Liver (tissue), 9 donors: ENCODE measurements around the gene EVC. TPM values are rescaled to one million over a fixed set of nuclear protein-coding genes. Genes with fewer than 3 reads are reported as not detected.

Experiments used
- DNase-seq: peaks from one replicate; pipeline ENCODE4 v3.0.0-alpha.2; 2017; ENCODE audit warnings: low spot score
- H3K27ac ChIP-seq, 2 donors: one replicate each; pipeline ENCODE4 v1.7.0; 2013; ENCODE audit warnings: inconsistent platforms in 2 of 2, low read length in 2 of 2, control low read depth in 1 of 2, low read depth in 1 of 2, mild to moderate bottlenecking in 1 of 2
- H3K27me3 ChIP-seq, 4 donors: one replicate each; pipeline versions ENCODE4 v1.6.1 to v1.7.0; 2013; ENCODE audit warnings: low read length in 3 of 4, inconsistent platforms in 1 of 4, mild to moderate bottlenecking in 1 of 4, moderate library complexity in 1 of 4; ENCODE audit not compliant: control insufficient read depth in 4 of 4, insufficient read depth in 4 of 4
- H3K36me3 ChIP-seq, 4 donors: one replicate each; pipeline versions ENCODE4 v1.6.1 to v1.7.0; 2013; ENCODE audit warnings: low read length in 3 of 4, mild to moderate bottlenecking in 3 of 4, low read depth in 1 of 4, moderate library complexity in 1 of 4; ENCODE audit not compliant: control insufficient read depth in 4 of 4, insufficient read depth in 3 of 4
- H3K4me1 ChIP-seq, 4 donors: one replicate each; pipeline versions ENCODE4 v1.6.1 to v1.7.0; 2013; ENCODE audit warnings: low read length in 3 of 4, mild to moderate bottlenecking in 3 of 4, moderate library complexity in 1 of 4; ENCODE audit not compliant: control insufficient read depth in 4 of 4, insufficient read depth in 4 of 4
- H3K4me3 ChIP-seq, 3 donors: one replicate each; pipeline versions ENCODE4 v1.6.1 to v1.7.0; 2013; ENCODE audit warnings: low read length in 3 of 3, control low read depth in 1 of 3, low read depth in 1 of 3, mild to moderate bottlenecking in 1 of 3
- H3K9ac ChIP-seq, 2 donors: one replicate each; pipeline ENCODE4 v1.7.0; 2013; ENCODE audit warnings: low read length in 2 of 2, mild to moderate bottlenecking in 2 of 2, moderate library complexity in 2 of 2, control low read depth in 1 of 2, low read depth in 1 of 2
- H3K9me3 ChIP-seq, 4 donors: one replicate each; pipeline versions ENCODE4 v1.6.1 to v1.7.0; 2013; ENCODE audit warnings: low read length in 3 of 4; ENCODE audit not compliant: control insufficient read depth in 4 of 4
- EGR1 ChIP-seq, 2 donors: IDR thresholded peaks; 2 replicates each; pipeline ENCODE4 v1.6.1; 2016 to 2018; ENCODE audit warnings: antibody characterized with exemption in 2 of 2, low read depth in 2 of 2
- FOXA1 ChIP-seq: IDR thresholded peaks from 2 replicates; pipeline ENCODE4 v1.6.1; 2016; ENCODE audit warnings: antibody characterized with exemption
- FOXA2 ChIP-seq: IDR thresholded peaks from 2 replicates; pipeline ENCODE4 v1.6.1; 2016; ENCODE audit warnings: antibody characterized with exemption
- GABPA ChIP-seq, 2 donors: IDR thresholded peaks in 1 of 2; conservative IDR thresholded peaks in 1 of 2; 2 replicates each; pipeline ENCODE4 v1.6.1; 2016; ENCODE audit warnings: antibody characterized with exemption in 2 of 2, mild to moderate bottlenecking in 1 of 2, moderate library complexity in 1 of 2
- HNF4A ChIP-seq, 2 donors: conservative IDR thresholded peaks; 2 replicates each; pipeline ENCODE4 v1.6.1; 2016; ENCODE audit warnings: antibody characterized with exemption in 2 of 2, mild to moderate bottlenecking in 2 of 2
- JUND ChIP-seq, 2 donors: IDR thresholded peaks; 2 replicates each; pipeline ENCODE4 v1.6.1; 2016; ENCODE audit warnings: antibody characterized with exemption in 2 of 2
- NR2F2 ChIP-seq: IDR thresholded peaks from 2 replicates; pipeline ENCODE4 v1.6.1; 2016; ENCODE audit warnings: antibody characterized with exemption
- RAD21 ChIP-seq, 2 donors: IDR thresholded peaks; 2 replicates each; pipeline ENCODE4 v1.6.1; 2016; ENCODE audit warnings: antibody characterized with exemption in 2 of 2, mild to moderate bottlenecking in 2 of 2
- TAF1 ChIP-seq: conservative IDR thresholded peaks from 2 replicates; pipeline ENCODE4 v1.6.1; 2016; ENCODE audit warnings: antibody characterized with exemption, mild to moderate bottlenecking
- YY1 ChIP-seq: IDR thresholded peaks from 2 replicates; pipeline ENCODE4 v1.6.1; 2016; ENCODE audit warnings: antibody characterized with exemption, mild to moderate bottlenecking
- WGBS: extraction: QIAGEN DNeasy Blood & Tissue Kit; methylation state at CpG from one replicate; pipeline ENCODE4 v1.1.7; 2013; 5-methylcytosine and 5-hydroxymethylcytosine counted together
- polyA plus RNA-seq, 2 donors: library from polyadenylated mRNA; stranded (reverse) in 1 of 2; unstranded in 1 of 2; fragments of 200-250 nt in 1 of 2; fragments of >200 nt in 1 of 2; fragmentation: Nextera tagmentation in 1 of 2; extraction: Ambion mirVana in 1 of 2; gene quantifications; one replicate each; pipeline versions ENCODE4 v1.2.1 to v1.2.3, GENCODE V29; 2013 to 2015
- total RNA-seq, 2 donors: library from RNA; depleted of rRNA; stranded (reverse); fragments of >200 nt; gene quantifications; one replicate each; pipeline ENCODE4 v1.2.3, GENCODE V29; 2014
- TF ChIP-seq, protein P1 (sequence below): IDR thresholded peaks from 2 replicates; pipeline ENCODE4 v1.6.1; 2016; ENCODE audit warnings: antibody characterized with exemption, mild to moderate bottlenecking
- TF ChIP-seq, protein P2 (sequence below): fragments of 150-350 bp; IDR thresholded peaks from 2 replicates; pipeline ENCODE4 v1.5.1; 2017; ENCODE audit warnings: improper control_type of control experiment, low read depth, low read length; ENCODE audit not compliant: missing input control
- TF ChIP-seq, protein P3 (sequence below): IDR thresholded peaks from 2 replicates; pipeline ENCODE4 v1.6.1; 2016; ENCODE audit warnings: antibody characterized with exemption
- TF ChIP-seq, protein P4 (sequence below): IDR thresholded peaks from 2 replicates; pipeline ENCODE4 v1.6.1; 2016; ENCODE audit warnings: antibody characterized with exemption
- donor health status: healthy.
- donor health status: healthy.
- donor health status: healthy.
- donor health status: healthy.
- donor health status: healthy.

Gene EVC
- total and polyA plus RNA-seq, 4 donors = 0.76 to 10.9 (median 3.2) TPM

DNA sequence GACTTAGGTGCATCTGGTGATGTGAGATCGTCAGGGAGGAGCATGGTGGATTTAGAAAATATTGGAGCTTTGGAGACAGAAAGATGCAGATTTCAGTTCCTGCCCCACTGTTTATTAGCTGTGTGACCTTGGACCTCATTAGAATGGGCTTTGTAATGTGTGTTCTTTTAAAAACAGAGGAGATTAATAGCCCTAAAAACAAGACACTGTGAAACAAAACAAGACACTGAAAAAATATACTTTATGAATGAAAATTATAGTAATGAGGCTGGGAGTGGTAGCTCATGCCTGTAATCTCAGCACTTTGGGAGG is 79.5 kb downstream of the EVC start:
- Histone ChIP-seq H3K9ac (no peak overlapping the region), H3K4me1 (no peaks in the 10 kb centered on the region), H3K4me3 (no peak overlapping the region), H3K9me3 (no peaks in the 10 kb centered on the region), H3K27me3 (no peaks in the 10 kb centered on the region), H3K36me3 (peaks cover 0 to 4% (median 1%) of the 10 kb centered on the region in 4 donors), H3K27ac (no peak overlapping the region)
- no peak for DNase-seq
- TF ChIP-seq, protein P1, sequence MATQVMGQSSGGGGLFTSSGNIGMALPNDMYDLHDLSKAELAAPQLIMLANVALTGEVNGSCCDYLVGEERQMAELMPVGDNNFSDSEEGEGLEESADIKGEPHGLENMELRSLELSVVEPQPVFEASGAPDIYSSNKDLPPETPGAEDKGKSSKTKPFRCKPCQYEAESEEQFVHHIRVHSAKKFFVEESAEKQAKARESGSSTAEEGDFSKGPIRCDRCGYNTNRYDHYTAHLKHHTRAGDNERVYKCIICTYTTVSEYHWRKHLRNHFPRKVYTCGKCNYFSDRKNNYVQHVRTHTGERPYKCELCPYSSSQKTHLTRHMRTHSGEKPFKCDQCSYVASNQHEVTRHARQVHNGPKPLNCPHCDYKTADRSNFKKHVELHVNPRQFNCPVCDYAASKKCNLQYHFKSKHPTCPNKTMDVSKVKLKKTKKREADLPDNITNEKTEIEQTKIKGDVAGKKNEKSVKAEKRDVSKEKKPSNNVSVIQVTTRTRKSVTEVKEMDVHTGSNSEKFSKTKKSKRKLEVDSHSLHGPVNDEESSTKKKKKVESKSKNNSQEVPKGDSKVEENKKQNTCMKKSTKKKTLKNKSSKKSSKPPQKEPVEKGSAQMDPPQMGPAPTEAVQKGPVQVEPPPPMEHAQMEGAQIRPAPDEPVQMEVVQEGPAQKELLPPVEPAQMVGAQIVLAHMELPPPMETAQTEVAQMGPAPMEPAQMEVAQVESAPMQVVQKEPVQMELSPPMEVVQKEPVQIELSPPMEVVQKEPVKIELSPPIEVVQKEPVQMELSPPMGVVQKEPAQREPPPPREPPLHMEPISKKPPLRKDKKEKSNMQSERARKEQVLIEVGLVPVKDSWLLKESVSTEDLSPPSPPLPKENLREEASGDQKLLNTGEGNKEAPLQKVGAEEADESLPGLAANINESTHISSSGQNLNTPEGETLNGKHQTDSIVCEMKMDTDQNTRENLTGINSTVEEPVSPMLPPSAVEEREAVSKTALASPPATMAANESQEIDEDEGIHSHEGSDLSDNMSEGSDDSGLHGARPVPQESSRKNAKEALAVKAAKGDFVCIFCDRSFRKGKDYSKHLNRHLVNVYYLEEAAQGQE = no peak
- TF ChIP-seq, protein P2, sequence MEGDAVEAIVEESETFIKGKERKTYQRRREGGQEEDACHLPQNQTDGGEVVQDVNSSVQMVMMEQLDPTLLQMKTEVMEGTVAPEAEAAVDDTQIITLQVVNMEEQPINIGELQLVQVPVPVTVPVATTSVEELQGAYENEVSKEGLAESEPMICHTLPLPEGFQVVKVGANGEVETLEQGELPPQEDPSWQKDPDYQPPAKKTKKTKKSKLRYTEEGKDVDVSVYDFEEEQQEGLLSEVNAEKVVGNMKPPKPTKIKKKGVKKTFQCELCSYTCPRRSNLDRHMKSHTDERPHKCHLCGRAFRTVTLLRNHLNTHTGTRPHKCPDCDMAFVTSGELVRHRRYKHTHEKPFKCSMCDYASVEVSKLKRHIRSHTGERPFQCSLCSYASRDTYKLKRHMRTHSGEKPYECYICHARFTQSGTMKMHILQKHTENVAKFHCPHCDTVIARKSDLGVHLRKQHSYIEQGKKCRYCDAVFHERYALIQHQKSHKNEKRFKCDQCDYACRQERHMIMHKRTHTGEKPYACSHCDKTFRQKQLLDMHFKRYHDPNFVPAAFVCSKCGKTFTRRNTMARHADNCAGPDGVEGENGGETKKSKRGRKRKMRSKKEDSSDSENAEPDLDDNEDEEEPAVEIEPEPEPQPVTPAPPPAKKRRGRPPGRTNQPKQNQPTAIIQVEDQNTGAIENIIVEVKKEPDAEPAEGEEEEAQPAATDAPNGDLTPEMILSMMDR = no peak
- no peak for TF ChIP-seq EGR1 (IDR thresholded peaks at IDR 0.05; ENCODE audit: low read depth in 2 of 2)
- TF ChIP-seq GABPA (IDR thresholded peaks at IDR 0.05 in 1 of 2, conservative IDR thresholded peaks at IDR 0.05 in 1 of 2) = no peak
- TF ChIP-seq TAF1 = no peak
- no peak for TF ChIP-seq RAD21 (IDR thresholded peaks at IDR 0.05)
- TF ChIP-seq HNF4A (conservative IDR thresholded peaks at IDR 0.05) = no peak
- WGBS = 40% methylated on average over 1 of the region's 1 CpG

DNA sequence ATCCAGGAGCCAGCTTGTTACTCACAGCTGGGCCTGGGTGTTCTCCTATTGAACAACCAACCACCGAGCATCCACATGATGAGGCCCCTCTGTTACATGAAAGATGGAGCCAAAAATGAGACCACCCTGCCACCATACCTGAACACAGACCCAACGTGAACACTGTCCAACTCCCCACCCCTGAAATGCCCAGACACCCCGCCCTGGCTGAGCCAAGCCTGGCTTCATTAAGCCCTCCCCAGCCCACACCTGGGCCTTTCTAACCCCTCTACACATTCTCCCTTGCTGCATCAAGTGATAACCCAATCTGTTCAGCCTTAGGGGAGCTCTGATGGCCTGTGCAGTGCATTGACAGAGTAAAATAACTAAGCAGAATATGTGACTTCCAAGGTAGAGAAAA is 80.7 kb downstream of the EVC start:
- no peak for TF ChIP-seq GABPA (IDR thresholded peaks at IDR 0.05 in 1 of 2, conservative IDR thresholded peaks at IDR 0.05 in 1 of 2)
- TF ChIP-seq FOXA1 = no peak
- TF ChIP-seq, protein P2 = no peak
- no peak for TF ChIP-seq FOXA2
- no peaks in the 10 kb centered on the region for H3K9me3 ChIP-seq
- no peaks in the 10 kb centered on the region for H3K27me3 ChIP-seq
- no peaks in the 10 kb centered on the region for H3K4me1 ChIP-seq
- WGBS = 80% methylated on average over 3 of the region's 3 CpGs
- no peak overlapping the region for H3K4me3 ChIP-seq
- peaks cover 0 to 4% (median 2%) of the 10 kb centered on the region in 4 donors for H3K36me3 ChIP-seq
- no peak for DNase-seq
- H3K27ac ChIP-seq = no peak overlapping the region
- no peak overlapping the region for H3K9ac ChIP-seq

DNA sequence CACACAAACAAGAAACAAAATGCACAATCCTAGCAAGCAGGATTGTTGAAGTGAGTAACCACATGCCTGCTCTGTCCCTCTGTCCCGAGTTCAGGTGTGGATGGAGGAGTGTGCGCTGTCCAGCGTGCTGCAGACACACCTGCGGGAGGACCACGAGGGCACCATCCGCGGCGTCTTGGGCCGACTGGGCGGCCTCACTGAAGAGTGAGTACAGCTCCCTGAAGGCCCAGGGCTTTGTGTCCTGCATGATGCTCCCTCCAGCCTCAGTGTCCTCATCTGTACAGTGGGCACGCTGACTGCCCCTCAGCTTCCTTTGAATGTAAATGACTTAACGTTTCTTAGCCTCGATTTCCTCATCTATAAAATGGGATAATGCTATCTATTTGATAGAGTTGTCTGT is 82.5 kb downstream of the EVC start:
- DNase-seq = no peak
- no peak overlapping the region for H3K4me3 ChIP-seq
- no peak overlapping the region for H3K27ac ChIP-seq
- H3K36me3 ChIP-seq = peaks cover 0 to 3% (median 0%) of the 10 kb centered on the region in 4 donors
- H3K4me1 ChIP-seq = no peaks in the 10 kb centered on the region
- no peaks in the 10 kb centered on the region for H3K27me3 ChIP-seq
- H3K9me3 ChIP-seq = no peaks in the 10 kb centered on the region
- WGBS = 90% methylated on average over 13 of the region's 13 CpGs
- H3K9ac ChIP-seq = no peak overlapping the region
- TF ChIP-seq GABPA (IDR thresholded peaks at IDR 0.05 in 1 of 2, conservative IDR thresholded peaks at IDR 0.05 in 1 of 2) = no peak
- TF ChIP-seq FOXA1 = no peak
- TF ChIP-seq HNF4A (conservative IDR thresholded peaks at IDR 0.05) = no peak
- no peak for TF ChIP-seq YY1
- TF ChIP-seq NR2F2 = no peak
- TF ChIP-seq, protein P3, sequence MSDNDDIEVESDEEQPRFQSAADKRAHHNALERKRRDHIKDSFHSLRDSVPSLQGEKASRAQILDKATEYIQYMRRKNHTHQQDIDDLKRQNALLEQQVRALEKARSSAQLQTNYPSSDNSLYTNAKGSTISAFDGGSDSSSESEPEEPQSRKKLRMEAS = no peak
- TF ChIP-seq RAD21 (IDR thresholded peaks at IDR 0.05) = no peak
- no peak for TF ChIP-seq EGR1 (IDR thresholded peaks at IDR 0.05; ENCODE audit: low read depth in 2 of 2)
- no peak for TF ChIP-seq JUND (IDR thresholded peaks at IDR 0.05)
- TF ChIP-seq, protein P4, sequence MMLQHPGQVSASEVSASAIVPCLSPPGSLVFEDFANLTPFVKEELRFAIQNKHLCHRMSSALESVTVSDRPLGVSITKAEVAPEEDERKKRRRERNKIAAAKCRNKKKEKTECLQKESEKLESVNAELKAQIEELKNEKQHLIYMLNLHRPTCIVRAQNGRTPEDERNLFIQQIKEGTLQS = no peak
- TF ChIP-seq TAF1 = no peak
- TF ChIP-seq, protein P2 = no peak
